ENCODE measurements around the gene JOSD2. TPM values are rescaled to one million over a fixed set of nuclear protein-coding genes. Genes with fewer than 3 reads are reported as not detected.

JOSD2 gene
- total RNA-seq, 1 experiment from 2014 or later: 60.8 TPM

DNA sequence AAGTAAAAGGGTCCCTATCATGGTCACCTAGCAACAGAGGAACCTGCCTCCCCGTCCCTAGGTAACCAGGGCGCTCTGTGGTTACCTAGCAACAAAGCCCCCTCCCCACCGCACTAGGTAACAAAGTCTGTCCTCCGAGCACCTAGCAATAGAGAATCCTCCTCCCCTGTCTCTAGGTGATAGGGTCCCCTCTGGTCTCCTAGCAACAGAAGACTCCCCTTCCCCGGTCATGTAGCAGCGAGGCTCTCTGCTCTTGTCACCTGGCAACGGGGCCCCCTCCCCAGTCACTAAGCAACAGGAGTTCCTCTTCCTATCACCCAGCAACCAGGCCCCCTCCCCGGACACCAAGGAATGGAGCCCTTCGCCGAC lies 307 bp downstream of the JOSD2 start:
- Histone ChIP-seq H3K9ac (ENCODE audit: low read length) (peak overlapping the region; percentile 83), H3K27ac (ENCODE audit: low read length) (peak overlapping the region; percentile 20), H3K79me2 (ENCODE audit: low read length) (0 out of 2 replicates have a peak, but pooled peaks cover 3% of the 10 kb centered on the region), H3K9me2 (replicated peaks; ENCODE audit: low read length) (no peaks in the 10 kb centered on the region), H3K4me1 (ENCODE audit: insufficient read depth, low read length) (0 out of 2 replicates have a peak, but pooled peaks cover 7% of the 10 kb centered on the region), H3K4me2 (ENCODE audit: low read length) (peak overlapping the region; percentile 90), H4K20me1 (ENCODE audit: low read length) (no peaks in the 10 kb centered on the region), H2AFZ (ENCODE audit: low read length) (peak overlapping the region; percentile 80), H3F3A (ENCODE audit: low read length, unreplicated experiment) (no peaks in the 10 kb centered on the region), H3K27me3 (ENCODE audit: low read length) (no peaks in the 10 kb centered on the region), H3K9me3 (ENCODE audit: low read length) (no peaks in the 10 kb centered on the region), H3K4me3 (ENCODE audit: low read length) (peak overlapping the region; percentile 84), H3K36me3 (ENCODE audit: low read depth, low read length) (no peaks in the 10 kb centered on the region)
- ChIA-PET CTCF (interaction anchor here (0.6 to 0.7 kb wide), 3 partner anchors 202 to 260 kb away, joined by 4 to 6 read pairs (median 6); no protein-coding TSS in a partner anchor), POLR2A (ENCODE audit: unreplicated experiment) (interaction anchor here (0.5 to 0.6 kb wide), 5 partner anchors 135 to 329 kb away, joined by 3 to 8 read pairs (median 5); partner anchors contain the start of gene MYH14)
- TF ChIP-seq, protein P1, sequence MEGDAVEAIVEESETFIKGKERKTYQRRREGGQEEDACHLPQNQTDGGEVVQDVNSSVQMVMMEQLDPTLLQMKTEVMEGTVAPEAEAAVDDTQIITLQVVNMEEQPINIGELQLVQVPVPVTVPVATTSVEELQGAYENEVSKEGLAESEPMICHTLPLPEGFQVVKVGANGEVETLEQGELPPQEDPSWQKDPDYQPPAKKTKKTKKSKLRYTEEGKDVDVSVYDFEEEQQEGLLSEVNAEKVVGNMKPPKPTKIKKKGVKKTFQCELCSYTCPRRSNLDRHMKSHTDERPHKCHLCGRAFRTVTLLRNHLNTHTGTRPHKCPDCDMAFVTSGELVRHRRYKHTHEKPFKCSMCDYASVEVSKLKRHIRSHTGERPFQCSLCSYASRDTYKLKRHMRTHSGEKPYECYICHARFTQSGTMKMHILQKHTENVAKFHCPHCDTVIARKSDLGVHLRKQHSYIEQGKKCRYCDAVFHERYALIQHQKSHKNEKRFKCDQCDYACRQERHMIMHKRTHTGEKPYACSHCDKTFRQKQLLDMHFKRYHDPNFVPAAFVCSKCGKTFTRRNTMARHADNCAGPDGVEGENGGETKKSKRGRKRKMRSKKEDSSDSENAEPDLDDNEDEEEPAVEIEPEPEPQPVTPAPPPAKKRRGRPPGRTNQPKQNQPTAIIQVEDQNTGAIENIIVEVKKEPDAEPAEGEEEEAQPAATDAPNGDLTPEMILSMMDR (conservative IDR thresholded peaks at IDR 0.05; ENCODE audit: low read depth, low read length): no peak
- BruUV-seq (replicated peaks): TSS peak; percentile 72
- intact Hi-C loops (cut with micrococcal nuclease): loop anchor here (1.0 kb wide), 2 partner anchors 134 to 181 kb away; partner anchors contain the start of genes KCNC3 and NR1H2
- ATAC-seq: no peak; the same call in 1 of the 2 replicates
- no peak for DNase-seq

DNA sequence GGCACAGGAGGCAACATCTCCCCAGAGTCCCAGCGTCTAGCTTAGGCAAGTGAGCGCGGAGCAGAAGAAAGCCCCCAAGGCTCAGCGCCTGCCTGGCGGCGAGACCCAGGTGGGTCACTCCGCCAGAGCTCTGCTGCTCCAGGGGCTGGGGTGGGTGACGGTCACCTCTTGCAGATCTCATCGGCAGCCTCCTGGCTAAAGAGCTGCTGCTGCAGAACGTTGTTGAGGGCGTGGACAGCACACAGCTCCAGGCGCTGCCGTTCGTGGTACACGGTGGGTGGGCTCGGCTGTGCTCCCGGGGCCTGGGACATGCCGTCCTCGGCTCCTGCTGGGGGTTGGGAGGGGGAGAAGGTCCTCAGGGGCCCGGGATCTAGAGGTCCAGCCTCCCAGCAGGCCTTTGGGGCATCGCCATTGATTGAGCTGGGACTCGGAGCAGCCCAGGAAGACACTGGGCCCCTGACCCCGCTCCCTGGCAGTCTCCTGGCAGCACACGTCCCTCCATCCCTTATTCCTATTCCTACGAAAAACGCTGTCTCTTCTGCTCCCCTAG lies 795 bp downstream of the JOSD2 start:
- H3K4me2 ChIP-seq (ENCODE audit: low read length): peak overlapping the region; percentile 90
- H3K9me3 ChIP-seq (ENCODE audit: low read length): no peaks in the 10 kb centered on the region
- H3K79me2 ChIP-seq (ENCODE audit: low read length): 0 out of 2 replicates have a peak, but pooled peaks cover 3% of the 10 kb centered on the region
- no peaks in the 10 kb centered on the region for H3K36me3 ChIP-seq (ENCODE audit: low read depth, low read length)
- ChIA-PET POLR2A (ENCODE audit: unreplicated experiment) (no interaction called here), CTCF (no interaction called here)
- H3K9me2 ChIP-seq (replicated peaks; ENCODE audit: low read length): no peaks in the 10 kb centered on the region
- H3F3A ChIP-seq (ENCODE audit: low read length, unreplicated experiment): no peaks in the 10 kb centered on the region
- H4K20me1 ChIP-seq (ENCODE audit: low read length): no peaks in the 10 kb centered on the region
- peak overlapping the region; percentile 80; the same call in 1 of the 2 replicates for H2AFZ ChIP-seq (ENCODE audit: low read length)
- ATAC-seq (no peak), DNase-seq (no peak)
- TF ChIP-seq, protein P1 (conservative IDR thresholded peaks at IDR 0.05; ENCODE audit: low read depth, low read length): no peak
- TF ChIP-seq EZH2phosphoT487 (IDR thresholded peaks at IDR 0.05; ENCODE audit: borderline replicate concordance, low read length) (no peak), EZH2 (IDR thresholded peaks at IDR 0.05; ENCODE audit: low read length, unreplicated experiment) (no peak)
- H3K9ac ChIP-seq (ENCODE audit: low read length): peak overlapping the region; percentile 83
- H3K27ac ChIP-seq (ENCODE audit: low read length): no peak overlapping the region
- 0 out of 2 replicates have a peak, but pooled peaks cover 7% of the 10 kb centered on the region for H3K4me1 ChIP-seq (ENCODE audit: insufficient read depth, low read length)
- H3K4me3 ChIP-seq (ENCODE audit: low read length): peak overlapping the region; percentile 84
- no peaks in the 10 kb centered on the region for H3K27me3 ChIP-seq (ENCODE audit: low read length)
- BruUV-seq (replicated peaks): no TSS peak
- intact Hi-C loops (cut with micrococcal nuclease): no loop called here

DNA sequence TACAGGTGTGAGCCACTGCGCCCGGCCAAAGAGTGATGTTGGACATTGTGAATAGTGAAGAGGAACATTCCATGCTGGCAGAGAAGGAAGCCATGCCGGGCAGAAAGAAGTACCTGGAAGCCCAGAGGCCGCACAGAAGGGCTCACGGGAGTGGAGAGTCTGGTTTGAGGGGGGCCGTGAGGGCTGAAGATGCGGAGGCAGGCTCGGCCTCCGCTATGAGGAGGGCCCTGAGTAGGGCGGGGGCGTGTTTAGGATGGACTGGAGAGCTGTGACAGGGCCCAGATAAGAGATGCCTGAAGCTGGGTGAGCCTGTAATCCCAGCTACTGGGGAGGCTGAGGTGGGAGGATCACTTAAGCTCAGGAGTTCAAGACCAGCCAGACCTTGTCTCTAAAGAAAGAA lies 1.6 kb downstream of the JOSD2 start:
- Histone ChIP-seq H3K36me3 (ENCODE audit: low read depth, low read length) (no peaks in the 10 kb centered on the region), H2AFZ (ENCODE audit: low read length) (no peak overlapping the region), H3K79me2 (ENCODE audit: low read length) (0 out of 2 replicates have a peak, but pooled peaks cover 3% of the 10 kb centered on the region), H3K9ac (ENCODE audit: low read length) (no peak overlapping the region), H3F3A (ENCODE audit: low read length, unreplicated experiment) (no peaks in the 10 kb centered on the region), H3K9me2 (replicated peaks; ENCODE audit: low read length) (no peaks in the 10 kb centered on the region), H4K20me1 (ENCODE audit: low read length) (no peaks in the 10 kb centered on the region), H3K27ac (ENCODE audit: low read length) (no peak overlapping the region), H3K4me1 (ENCODE audit: insufficient read depth, low read length) (0 out of 2 replicates have a peak, but pooled peaks cover 7% of the 10 kb centered on the region), H3K27me3 (ENCODE audit: low read length) (no peaks in the 10 kb centered on the region), H3K4me3 (ENCODE audit: low read length) (no peak overlapping the region), H3K9me3 (ENCODE audit: low read length) (no peaks in the 10 kb centered on the region), H3K4me2 (ENCODE audit: low read length) (no peak overlapping the region)
- TF ChIP-seq EZH2phosphoT487 (IDR thresholded peaks at IDR 0.05; ENCODE audit: borderline replicate concordance, low read length): no peak
- no peak for TF ChIP-seq EZH2 (IDR thresholded peaks at IDR 0.05; ENCODE audit: low read length, unreplicated experiment)
- TF ChIP-seq, protein P1 (conservative IDR thresholded peaks at IDR 0.05; ENCODE audit: low read depth, low read length): no peak
- no TSS peak for BruUV-seq (replicated peaks)
- CTCF ChIA-PET: no interaction called here
- no peak for DNase-seq
- POLR2A ChIA-PET (ENCODE audit: unreplicated experiment): no interaction called here
- ATAC-seq: no peak
- intact Hi-C loops (cut with micrococcal nuclease): no loop called here
